Left cardiac atrium (tissue), 4 donors: Measurements from ENCODE around the gene RGS6. TPM values are rescaled to one million over a fixed set of nuclear protein-coding genes. Genes with fewer than 3 reads are reported as not detected.
A peak's percentile ranks its signal among the peaks of the same experiment; 100 is the strongest.

Experiments
- ATAC-seq, 2 donors: fragments of 200-7000 bp; cut with Tn5 transposase; one replicate each; pipeline ENCODE4 v1.9.1; 2020; ENCODE audit warnings: mild to moderate bottlenecking in 2 of 2, moderate library complexity in 2 of 2
- DNase-seq: peaks from one replicate; pipeline ENCODE4 v3.0.0-alpha.2; 2020
- intact Hi-C, 2 donors: fragments of 100-400 bp; cut with DNase I; formaldehyde crosslinking; loops; one replicate each; pipeline versions ENCODE4 v1.14.1 to v1.15.1; 2022 to 2023
- total RNA-seq, 2 donors: library from RNA; stranded (reverse); fragmentation: NEBNext Ultra II Directional; extraction: Animal tissue kit (Norgen Biotek cat#: 25700); gene quantifications; one replicate each; pipeline ENCODE4 v1.2.1, GENCODE V29; 2021
- donor health status: DM: no; HTN: yes; CAD: no.
- donor health status: DM: no; HTN: yes; CAD: no; lungs with severe emphysema.
- donor health status: DM: yes; HTN: yes; CAD: no.
- donor health status: Dilated cardiomyopathy.

Gene RGS6
- total RNA-seq, 2 donors from 2014 or later: 12.4 to 18.5 TPM

- DNase-seq: no peak
- intact Hi-C loops: no loop called here
Observed at GRCh38 chr14:72595152-72595862, 663.1 kb downstream of the RGS6 start.

GRCh38 chr14:72597252-72598233 lies 665.3 kb downstream of the RGS6 start:
- ATAC-seq (no peak), DNase-seq (no peak)
- intact Hi-C loops: no loop called here

More at GRCh38 chr14:72595152-72595862, 663.1 kb downstream of the RGS6 start:
- no peak for ATAC-seq

DNA sequence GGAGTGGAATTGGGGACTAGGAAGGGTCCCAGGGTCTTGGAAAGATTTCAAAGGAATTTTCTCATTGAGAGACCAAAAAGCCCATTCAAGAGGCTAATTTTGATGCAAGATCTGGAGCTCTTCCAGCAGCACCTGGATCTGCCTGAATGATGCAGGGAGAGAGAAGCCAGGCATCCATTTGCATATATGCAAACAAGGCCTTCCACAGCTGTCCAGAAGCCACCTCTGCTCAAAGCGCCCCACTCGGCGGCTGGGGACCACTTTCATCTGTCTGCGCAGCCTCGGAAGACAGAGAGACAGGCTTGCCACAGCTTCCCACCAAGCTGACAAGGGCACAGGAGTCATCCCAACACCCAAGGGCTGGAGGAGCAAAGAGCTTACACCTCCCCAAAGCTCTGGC lies 666.1 kb downstream of the RGS6 start:
- ATAC-seq: no peak
- intact Hi-C loops: no loop called here
- no peak for DNase-seq

- DNase-seq: no peak
- intact Hi-C loops: no loop called here
- ATAC-seq: no peak
Observed at GRCh38 chr14:72599579-72600470, 667.6 kb downstream of the RGS6 start.

GRCh38 chr14:72600551-72601330 lies 668.5 kb downstream of the RGS6 start:
- intact Hi-C loops: no loop called here
- no peak for DNase-seq
- ATAC-seq: peak in 1 of 2 donors; percentile 51

- ATAC-seq: no peak
- DNase-seq: no peak
- intact Hi-C loops: no loop called here
Observed at GRCh38 chr14:72603639-72604038, 671.4 kb downstream of the RGS6 start.

- DNase-seq: no peak
- ATAC-seq: no peak
- intact Hi-C loops: no loop called here
Observed at GRCh38 chr14:72604133-72604532, 671.9 kb downstream of the RGS6 start.

- intact Hi-C loops: no loop called here
- no peak for DNase-seq
- ATAC-seq: no peak
Observed at GRCh38 chr14:72605096-72605920, 673.1 kb downstream of the RGS6 start.

- intact Hi-C loops: no loop called here
- DNase-seq: no peak
Observed at GRCh38 chr14:72605921-72606220, 673.6 kb downstream of the RGS6 start.

DNA sequence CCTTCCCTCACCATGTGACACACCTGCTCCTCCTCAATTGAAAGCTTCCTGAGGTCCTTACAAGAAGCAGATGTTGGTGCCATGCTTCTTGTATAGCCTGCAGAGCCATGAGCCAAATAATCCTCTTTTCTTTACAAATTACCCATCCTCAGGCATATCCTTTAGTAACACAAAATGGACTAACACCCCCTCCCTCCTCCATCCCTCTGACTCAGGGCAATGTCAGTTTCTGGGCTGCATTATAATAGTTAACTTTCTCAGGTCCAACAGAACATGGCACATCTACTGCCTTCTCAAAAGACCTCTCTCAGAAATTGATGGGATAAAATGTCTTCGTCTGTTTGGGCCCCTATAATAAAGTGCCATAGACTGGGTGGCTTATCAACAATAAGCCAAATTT lies 674.6 kb downstream of the RGS6 start:
- intact Hi-C loops: no loop called here
- DNase-seq (no peak), ATAC-seq (no peak)

More at GRCh38 chr14:72605921-72606220, 673.6 kb downstream of the RGS6 start:
- ATAC-seq: no peak

- no peak for ATAC-seq
Observed at GRCh38 chr14:72607386-72608130, 675.3 kb downstream of the RGS6 start.

DNA sequence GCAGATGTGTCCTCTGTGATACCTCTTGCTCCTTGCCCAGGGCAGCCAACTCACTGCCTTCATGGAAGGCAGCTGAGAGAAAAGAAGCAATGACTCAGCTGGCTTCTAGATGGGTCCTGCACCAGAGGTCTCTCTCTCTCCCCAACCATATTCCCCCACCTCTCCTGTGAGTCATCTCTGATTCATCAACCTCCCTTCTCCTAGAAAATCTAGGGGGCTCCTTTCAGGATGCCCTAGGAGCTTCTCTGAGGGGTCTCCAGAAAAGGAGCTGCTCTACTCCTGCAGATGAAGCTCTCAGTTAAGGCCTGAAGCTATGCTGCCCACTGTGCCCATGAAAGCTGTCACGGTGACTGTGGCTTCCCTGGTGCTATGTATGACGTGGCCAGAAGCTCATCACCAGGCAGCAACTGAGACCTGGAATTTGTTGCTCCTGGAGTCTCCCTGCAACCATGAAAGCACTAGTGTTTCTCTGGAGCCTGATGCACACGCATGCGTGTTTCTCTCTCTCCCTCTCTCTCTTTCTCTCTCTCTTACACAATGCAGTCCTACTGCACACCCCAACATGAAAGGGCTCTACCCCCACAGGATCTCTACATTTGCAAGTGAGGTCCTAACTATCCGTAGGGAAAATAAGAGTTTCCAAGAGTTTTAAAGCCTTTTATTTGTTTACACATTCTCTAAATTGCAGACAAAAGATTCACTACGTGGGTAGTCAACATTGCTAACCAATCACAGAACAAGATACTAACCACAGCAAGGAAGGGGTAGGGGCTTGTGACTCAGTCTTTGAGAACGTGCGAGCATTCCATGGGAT lies 676.4 kb downstream of the RGS6 start:
- intact Hi-C loops: no loop called here
- ATAC-seq: peak in 1 of 2 donors; percentile 55
- no peak for DNase-seq

More at GRCh38 chr14:72607386-72608130, 675.3 kb downstream of the RGS6 start:
- DNase-seq: no peak
- intact Hi-C loops: no loop called here

DNA sequence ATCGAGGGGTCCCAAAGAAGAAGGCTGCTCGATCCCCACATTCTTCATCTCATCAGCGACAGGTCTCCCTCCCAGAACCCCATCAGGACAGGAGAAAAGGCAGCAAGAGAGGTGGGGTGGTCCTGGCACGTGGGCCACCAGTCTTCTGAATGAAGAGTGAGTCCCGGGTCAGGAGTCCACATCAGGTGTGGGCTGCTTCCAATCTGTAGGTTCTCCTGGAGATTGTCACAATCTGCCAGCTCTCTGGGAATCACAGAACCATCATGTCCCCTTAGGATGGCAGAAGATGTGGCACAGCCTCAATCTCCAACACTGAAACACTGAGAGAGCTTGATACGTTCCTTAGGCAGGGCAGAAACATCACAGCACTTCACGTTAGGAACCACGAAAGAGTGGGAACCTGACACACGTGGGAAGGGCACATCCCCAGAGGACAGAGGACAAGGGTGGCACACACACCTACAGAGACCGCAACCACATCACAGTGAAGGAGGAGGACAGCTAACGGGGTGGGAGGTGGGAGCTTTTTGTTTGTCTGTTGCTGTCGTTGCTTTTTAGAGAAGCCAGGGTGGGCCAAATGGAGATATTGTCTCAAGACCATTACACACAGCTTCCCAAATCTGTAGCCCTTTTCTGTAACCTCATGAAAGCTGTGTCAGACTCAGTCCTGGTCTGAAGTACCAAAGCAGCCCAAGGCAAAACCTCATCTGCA lies 677.1 kb downstream of the RGS6 start:
- intact Hi-C loops: no loop called here
- no peak for ATAC-seq
- DNase-seq: no peak

- ATAC-seq (no peak), DNase-seq (no peak)
- intact Hi-C loops: loop anchor here in 1 of 2 donors (5.0 kb wide), 1 partner anchor 43 kb away; no protein-coding TSS in a partner anchor
Observed at GRCh38 chr14:72610096-72610830, 678.0 kb downstream of the RGS6 start.

DNA sequence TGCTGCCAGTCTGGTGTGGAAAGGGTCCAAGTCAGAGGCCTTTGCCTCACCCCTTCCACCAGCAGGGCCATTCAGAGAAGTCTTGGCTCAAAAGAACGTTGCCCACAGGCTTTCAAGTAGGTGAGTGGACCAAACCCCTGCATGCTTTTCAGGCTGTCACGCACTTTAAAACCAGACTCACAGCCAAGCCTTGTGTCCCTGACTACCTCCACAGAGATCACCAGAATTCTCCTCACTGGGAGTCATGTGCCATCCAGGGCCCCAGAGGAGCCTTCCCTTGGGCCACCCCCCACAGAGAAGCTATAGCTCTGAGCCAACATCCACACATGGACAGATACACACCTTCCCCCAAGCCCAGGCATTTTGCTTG lies 678.6 kb downstream of the RGS6 start:
- intact Hi-C loops: loop anchor here in 1 of 2 donors (5.0 kb wide), 1 partner anchor 44 kb away; no protein-coding TSS in a partner anchor
- ATAC-seq (no peak), DNase-seq (no peak)
